T-helper 1 cell (primary cell): ENCODE results near the gene SMTN.
A peak's percentile ranks its signal among the peaks of the same experiment; 100 is the strongest.
"Not testable (repeated sequence)": the region's sequence is repeated elsewhere in the genome, so short reads cannot be mapped to it uniquely, and the experiment has no call there.

Experiments
- DNase-seq, 5 donors: peaks; one replicate each; pipeline ENCODE4 v3.0.0-alpha.2; 2012 to 2020
- total RNA-seq, 4 donors: gene quantifications; one replicate each; lab custom pipeline; 2026; lab: John Stamatoyannopoulos, UW

The SMTN gene
- total RNA-seq = 1.5 to 3.1 (median 1.8) reads per million in 4 donors

DNA sequence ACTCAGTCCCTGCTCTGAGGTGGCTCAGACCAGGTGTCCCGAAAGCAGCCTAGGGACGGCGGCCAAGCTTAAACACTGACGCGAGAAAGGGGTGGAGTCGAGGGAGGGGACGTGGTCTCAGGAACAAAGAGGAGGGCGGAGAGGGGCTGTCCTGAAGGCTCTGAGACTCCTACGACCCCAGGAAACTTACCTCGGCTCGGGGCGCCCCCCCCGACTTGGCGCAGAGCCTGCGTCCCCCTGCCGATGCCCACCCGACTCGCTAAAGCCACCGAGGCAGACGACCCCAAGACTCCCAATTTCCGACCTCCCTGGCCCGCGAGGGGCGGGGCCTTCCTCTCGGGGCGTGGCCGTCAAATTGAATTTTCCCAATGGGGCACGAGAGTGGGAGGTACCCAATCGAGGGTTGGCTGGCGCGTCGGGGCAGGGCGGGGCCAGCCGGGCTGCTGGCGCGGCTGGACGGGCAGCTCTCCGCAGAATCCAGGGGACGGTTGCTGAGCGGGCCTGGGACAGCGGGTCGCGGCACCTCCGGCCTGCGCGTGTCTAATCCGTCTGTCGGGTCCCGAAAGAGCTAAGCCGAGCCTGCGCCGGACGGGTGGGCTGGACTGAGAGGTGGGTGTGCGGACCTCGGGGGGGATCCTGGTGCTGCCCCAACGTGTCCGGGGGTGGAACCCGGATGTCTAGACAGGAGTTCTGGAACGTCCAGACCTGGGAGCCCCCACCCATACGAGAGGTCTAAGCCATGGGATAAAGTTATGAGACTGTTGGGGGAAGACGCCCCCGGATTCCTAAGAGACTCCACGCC, at the start of gene SMTN:
TSS of gene SMTN (plus strand) at position 471 of the 802 bp plus-strand sequence. CDS start 1,941 bp downstream, outside the sequence.
- peak; percentile 68 to 88 (median 81) for DNase-seq

DNA sequence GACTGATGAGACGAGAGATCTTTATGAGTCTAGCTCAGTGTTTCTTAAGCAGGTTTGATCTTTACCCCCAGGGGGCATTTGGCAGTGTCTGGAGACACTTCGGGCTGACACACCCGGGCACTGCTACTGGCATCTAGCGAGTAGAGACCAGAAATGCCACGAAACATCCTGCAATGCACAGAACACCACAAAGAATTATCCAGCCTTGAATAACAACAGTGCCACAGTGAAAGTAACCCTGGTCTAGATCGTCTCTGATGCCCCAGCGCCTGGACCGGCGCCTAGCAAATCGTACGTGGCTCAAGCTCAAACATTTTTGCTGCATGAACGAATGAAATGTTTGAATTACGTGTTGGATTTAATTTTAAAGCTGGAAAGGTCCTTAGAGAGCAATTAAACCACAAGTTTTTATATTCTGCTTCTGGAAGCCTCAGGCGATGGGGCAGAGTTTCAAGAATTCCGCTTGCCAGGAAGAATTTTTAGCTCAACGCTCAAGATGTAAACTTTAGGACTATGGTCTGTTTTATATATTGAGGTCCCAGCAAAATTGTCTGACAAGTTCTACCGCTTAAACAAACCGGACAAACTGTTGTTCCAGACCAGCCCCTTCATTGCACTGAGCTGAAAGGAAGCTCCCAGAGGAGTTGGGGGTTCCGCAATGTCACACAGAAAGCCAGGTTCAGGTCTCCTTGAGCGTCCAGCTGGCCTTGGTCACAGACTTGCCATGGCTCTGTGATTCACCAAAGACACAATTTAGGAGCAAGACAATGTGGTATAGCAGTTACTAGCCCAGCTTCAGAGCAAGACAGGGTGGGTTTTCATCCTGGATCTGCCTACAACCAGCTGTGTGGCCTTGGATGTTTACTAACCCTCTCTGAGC, 44.2 kb upstream of the SMTN start:
- no peak for DNase-seq

DNA sequence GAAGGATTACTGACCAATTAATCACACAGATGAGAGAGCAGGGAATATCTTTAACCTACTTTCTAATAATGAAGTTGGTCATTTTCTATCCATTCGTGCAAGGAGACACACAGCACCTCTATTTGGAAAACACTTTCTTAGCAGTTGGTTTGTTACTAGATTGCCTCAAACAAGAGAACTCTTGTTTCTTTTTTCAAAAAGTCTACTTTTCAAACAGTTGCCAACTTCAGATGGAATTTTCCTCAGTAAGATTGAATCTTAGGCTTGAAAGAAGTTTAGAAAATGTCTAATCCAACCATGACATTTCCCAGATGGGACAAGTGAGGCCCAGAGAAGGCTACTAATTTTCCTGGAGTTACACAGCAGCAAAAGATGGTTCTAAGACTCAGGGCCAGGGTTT, 42.4 kb upstream of the SMTN start:
- no peak for DNase-seq

DNA sequence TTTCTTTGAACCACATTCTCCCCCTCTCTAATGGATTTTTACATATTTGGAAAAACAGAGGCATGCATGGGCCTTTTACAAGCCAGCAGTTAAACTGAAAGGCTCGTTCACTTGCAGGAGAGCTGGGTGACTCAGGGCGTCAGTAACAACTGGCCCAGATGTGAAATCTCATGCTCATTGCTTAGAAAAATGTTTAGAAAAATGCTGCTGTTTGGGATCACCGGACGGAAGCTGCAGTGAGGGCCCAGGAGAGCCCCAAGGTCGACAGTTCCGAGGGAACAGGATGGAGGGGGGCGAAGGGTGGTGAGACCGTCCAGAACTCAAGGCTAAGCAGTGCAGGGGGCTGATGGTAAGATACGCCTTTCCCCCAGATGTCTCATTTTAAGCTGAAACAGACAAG, 41.7 kb upstream of the SMTN start:
- DNase-seq = no peak

DNA sequence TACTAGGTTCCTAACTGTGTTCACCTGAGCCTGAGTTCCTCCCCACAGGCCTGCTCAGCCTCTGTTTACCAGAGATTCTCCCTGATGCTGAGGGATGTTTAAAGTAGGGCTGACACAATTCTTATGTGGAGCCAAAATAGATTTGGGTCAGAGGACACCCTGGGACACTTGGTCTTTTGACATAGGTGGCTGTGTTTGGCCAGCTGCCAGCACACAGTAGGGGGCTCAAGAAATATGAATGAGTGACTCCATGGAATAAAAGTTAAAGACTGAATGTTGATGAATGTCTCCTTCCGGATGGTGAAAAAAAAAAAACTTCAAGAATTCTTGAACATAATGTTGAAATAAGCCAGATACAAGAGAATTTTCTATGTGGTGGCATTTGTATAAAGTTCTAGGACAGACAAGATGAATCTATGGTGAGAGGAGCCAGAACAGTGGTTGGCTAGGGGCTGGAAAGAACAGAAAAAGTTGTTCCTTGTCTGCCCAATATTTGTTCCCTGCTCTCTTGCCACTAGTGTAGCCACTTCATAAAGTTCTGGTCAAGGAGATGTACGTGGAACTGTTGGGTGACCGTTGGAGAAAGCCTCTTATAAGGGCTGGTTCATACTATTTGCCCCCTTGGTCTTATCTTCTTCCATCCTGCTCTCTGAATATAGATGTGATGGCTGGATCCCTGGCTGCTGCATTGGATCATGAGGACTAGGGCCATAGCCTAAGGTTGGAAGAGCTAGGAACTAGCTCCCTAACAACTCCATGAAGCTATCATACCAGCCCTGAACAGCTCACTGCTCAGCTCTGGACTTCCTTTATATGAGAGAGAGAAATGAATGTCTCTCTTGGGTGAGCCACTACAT, 40.3 kb upstream of the SMTN start:
- DNase-seq = no peak

DNA sequence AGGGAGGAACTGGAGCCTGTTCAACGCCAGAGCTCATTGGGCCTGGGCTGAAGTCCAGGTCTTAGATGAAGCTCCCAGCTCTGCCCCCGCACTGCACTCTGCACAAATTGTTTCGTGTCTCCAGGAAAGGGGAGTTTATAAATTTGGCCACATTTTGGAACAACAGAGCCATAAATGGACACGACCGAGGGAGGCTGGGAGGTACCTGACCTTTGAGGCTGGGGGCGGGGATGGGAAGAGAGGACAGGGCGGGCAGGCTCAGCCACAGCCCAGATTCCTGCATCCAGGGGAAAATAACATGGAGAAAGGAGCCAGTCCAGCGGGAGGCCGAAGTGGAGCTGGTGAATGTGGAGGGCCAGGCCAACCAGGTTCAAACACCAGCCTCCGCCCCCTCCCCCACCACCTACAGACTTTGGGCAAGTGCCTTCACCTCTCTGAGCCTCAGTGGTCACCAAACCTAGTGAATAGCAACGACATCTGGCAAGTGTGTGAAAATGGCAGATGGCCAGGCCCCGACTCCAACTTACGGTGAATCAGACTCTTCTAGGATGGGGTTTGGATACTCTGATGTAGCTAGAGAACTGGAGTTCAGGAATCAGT, 36.8 kb upstream of the SMTN start:
- no peak for DNase-seq

DNA sequence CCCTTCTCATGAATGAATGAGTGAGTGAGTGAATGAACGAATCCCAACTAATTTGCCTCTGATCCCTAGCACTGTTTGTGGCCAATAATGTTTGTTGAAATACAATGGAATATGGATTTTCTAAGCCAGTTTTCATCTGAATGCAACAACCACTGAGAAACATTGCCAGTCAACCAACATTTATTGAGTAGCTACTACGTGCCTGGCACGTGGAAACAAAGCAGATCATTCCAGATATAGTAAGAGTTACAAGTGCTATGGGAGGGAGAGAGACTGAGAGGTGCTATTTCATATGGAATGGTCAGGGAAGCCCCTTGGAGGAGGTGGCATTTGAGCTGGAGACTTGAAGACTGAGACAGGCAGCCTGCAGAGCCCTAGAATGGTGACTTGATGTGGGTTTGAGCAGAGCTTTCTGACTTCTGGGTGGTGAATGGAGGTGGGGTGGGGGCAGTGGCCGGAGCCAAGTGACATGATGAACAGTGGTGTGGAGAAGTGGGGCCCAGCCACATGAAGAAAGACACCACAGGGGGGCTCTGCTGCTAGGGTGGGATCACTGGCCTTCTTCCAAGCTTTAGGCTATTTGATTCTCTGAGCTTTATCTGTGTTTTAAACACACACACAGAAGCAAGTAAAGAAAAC, 35.1 kb upstream of the SMTN start:
- DNase-seq = no peak

DNA sequence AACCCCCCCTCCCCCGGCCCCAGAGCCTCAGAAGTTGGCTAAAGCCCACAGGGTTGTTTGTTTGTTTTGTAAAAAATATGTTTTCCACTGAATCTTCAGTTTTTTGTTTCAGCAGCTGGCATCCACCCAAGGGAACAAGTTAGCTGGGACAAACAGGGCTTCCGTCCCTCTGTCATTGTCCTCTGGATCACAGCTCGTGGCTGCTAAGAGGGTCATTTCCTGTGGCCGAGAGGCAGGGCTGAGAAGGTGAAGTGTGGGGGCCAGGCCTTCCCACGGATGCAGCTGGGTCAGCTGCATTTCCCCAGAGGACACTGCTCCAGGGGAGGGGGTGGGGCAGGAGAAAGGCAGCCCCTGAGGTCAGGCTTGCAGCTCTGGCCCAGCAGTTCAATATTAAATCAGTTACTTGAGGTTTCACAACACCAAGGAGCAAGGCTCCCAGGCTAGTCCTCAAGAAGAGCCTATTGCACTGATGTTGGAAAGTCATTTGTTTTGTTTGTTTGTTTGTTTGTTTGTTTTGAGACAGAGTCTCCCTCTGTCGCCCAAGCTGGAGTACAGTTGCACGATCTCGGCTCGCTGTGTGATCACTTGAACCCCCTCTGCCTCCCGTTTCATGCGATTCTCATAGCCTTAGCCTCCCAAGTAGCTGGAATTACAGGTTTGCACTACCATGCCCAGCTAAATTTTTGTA, 34.4 kb upstream of the SMTN start:
- DNase-seq = no peak

DNA sequence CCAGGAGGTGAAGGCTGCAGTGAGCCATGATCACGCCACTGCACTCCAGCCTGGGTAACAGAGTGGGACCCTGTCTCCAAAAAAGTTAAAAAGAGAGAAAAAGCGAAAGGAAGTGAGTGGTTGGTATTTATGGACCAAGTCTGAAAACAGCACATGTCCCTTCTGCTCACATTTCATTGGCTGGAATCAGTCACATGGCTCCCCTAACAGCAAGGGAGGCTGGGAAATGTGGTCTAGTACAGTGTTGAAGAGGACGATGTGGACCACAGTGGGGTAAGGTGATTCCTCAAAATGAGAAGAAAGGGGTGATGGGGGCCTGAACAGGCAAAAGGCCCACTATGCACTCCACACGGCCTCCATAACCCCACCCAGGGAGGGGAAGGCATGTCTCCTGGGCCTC, 32.5 kb upstream of the SMTN start:
- no peak for DNase-seq

DNA sequence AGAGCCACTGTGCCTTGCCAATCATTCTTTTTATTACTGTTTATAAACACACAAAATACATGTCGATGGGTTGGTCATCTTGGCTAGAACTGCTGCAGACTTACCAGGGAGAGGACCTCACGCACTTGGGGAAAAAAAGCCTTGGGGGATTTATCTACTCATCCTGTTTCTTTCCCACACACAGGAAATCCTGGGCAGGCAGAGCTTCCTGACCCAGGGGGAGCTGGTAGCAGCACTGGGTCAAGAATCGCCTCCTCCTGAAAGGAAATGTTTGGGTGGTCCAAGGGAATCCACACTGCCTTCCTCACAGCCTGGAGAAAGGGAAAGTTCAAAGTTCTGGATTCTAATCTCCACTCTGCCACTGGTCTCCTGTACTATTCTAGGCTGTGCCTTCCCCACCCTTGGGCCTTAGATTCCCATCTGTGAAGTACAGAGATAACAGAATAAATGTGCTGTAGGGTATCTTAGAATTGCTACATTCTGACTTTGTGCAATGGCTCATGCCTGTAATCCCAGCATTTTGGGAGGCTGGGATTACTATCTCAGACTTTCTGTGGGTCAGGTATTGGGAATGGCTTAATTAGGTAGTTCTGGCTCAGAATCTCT, 31.2 kb upstream of the SMTN start:
- no peak for DNase-seq

DNA sequence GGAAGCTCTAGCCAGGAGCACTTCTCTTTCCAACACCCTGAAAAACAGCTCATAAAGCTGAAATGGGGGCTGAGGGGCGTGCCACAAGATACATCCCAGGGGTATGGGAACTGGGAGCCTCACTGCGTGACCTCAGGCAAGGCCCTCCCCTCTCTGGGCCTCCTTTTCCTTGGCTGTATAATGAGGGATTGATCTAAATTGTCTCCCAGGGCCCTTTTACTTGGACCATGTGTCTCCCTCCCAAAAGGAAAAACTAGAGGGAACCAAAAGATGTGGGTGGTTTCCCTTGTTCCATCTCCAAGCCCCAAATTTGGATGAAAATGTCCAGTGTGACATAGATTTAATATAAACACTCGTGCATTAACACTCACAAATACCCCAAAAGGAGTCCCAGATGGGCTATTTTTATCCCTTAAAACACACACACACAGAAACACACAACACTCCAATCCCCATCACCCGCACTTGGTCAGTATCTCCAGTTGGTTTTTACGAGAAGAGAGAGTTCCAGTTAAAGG, 25.9 kb upstream of the SMTN start:
- no peak for DNase-seq

DNA sequence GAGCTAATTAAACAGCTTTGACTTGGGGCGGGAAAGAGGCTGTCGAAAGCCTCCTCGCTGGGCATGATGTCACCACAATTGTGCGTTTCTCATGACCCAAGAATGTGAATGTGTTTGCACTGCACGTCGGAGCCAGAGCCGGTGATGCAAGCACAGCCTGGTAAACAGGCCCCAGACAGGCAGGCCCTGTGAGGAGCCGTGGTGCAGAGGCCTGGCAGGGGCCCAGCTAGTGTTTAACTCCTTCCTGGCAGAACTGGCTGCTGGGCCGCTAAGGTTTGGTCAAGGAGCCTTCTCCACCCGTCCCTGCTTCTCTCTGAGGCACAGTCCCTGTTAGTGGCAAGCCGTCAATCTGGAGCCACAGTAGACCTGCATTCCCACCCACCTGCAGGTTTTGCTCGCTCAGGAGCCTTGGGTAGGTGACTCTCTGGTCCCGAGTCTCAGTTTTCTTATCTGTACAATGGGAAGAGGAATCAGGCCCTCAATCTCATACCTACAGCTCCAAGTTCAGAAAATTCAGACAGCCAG, 25.4 kb upstream of the SMTN start:
- no peak for DNase-seq

DNA sequence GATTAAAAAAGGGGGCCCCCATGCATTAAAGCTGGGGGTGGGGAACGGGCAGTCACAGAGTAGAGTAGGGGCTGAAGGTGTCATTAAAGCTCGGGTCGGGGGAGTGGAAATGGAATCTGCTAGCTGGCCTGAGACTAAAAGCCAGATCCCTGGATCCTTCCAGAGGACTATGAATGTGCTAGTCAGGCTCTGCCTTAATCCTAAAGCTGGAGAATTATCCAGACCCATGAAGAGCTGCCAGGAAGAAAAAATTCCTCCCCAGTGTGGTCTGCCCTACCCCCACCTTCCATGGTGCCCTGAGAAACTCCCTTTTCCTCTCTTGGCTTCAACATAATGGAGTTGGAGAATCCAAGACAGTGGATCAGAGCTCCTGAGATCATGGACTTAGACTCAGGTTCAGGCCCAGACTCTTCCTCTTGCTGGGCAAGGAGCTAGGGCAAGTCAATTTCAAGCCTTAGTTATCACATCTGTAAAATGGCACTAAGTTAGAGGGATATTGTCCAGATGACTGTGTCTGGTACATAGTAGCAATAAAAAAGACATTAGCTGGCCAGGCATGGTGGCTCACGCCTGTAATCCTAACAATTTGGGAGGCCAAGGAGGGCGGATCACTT, 24.0 kb upstream of the SMTN start:
- no peak for DNase-seq

DNA sequence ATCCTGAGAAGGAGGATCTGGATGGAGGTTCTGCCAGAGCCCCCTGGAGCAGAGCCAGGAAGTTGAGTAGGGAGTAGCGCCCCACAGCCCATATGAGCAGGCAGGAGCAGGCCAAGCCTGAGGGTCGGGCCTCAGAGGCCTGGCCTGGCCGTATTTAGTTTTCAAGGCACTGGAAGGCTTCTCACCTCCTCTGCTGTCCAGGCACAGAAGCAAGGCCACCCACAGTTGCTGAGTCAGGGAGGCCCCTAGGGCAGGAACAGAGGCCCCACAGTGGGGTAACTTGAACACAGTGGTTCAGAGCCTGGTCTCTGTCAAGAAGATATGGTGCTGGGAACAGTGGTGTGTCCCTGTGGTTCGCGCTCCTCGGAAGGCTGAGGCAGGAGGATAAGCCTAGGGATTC, 21.5 kb upstream of the SMTN start:
- DNase-seq = not testable (repeated sequence)

DNA sequence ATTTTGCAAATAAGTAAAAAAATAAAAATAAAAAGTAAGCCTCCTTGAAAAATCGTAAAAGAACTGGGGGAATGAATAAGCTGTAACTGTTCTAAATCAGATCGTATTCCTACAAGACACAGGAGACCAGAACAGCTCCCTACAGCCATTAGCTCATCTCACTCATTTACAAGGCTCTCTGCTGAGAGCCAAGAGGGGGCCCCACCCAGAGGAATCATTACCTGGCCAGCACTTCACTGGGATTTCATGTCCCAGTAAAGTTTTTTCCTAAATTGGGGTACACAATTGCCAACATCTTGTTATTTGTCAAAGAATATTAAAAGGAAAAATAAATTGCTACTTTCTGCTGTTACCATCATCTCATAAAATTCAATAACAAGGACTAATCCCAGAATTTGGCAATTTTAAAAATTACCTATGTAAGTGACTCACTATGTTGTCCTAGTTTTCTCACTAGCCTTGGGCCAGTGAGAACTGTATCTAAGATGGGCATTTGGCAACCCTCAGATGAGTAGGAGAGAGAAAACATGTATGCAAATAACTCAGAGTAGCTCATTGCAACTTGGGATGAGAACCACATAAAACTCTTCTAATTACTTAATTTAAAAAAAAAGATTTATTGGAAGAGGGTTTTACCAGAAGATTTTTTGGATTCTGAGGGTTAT, 18.4 kb upstream of the SMTN start:
- DNase-seq = no peak

DNA sequence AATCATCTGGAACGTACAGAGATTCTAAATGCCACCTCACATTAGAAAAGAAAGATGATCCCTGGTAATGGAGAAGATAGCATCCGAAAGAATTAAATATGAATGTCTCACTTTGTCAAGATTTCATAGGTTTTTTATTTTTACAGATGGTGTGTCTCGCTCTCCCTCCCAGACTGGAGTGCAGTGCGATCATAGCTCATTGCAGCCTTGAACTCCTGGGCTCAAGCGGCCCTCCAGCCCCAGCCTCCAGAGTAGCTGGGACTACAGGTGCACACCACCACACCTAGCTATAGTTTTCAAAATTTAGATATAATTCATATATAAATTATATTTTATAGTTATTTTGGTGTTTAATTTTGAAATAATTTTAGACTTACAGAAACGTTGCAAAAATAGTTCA, 16.7 kb upstream of the SMTN start:
- no peak for DNase-seq

DNA sequence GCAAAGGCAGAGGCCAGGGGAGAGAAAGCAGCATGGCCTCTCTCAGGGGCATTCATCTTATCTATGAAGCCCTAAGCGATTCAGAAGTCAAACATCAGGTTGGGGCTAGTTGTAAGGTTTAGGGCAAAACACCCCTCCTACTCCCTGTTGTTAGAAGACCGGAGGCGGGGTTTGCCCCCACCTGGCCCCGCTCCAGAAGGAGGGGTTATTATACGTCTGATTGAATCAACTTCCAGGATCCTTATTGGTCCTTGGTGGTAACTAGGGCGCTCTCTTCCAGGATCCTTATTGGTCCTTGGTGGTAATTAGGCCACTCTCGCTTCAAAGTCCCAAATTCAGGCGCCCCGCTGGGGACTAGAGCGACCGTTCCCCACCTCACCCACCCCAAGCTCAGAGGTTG, 12.1 kb upstream of the SMTN start:
- DNase-seq = no peak

DNA sequence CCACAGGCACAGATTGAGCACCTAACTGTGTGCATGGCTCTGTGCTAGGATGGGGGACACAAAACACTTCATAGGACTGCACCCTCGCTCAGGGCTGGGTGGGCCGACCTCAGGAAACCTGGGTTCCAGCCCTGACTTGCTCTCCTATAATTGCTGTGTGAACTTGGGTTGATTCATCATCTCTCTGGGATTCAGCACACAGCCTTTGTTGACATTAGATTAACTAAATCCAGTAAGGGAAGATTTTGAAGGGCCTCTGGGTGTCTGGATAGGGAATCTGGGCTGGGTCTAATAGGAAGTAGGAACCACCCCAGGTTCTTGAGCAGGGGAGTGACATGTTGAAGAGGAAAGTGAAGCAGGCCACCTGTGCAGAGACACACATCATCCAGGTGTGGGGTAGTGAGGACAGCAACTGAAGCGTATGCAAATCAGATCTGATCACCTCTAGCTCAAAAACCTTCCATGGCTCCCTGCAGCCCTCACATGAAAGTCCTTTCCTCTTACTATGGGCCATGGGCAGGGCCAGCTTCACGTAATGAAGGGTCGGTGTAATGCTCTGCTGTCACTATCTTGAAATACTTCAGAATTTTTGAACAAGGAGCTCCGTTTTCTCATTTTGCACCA, 11.3 kb upstream of the SMTN start:
- DNase-seq = not testable (repeated sequence)

DNA sequence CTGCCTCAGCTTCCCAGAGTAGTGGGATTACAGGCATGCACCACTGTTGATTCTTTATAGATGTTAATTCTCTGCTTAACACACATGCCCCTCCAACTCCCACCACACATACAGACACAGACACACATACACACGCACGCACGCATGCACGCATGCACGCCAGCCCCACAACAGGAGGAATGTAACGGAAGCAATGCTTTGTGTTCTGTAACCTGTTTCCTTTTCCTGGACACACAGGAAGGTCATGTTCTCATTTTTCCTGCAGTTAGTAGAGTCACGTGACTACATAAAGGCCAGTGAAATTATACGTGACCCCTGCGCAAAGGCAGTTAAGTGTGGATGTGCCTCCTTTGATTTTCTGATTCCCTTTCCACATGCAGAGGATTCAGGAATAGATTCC, 8.0 kb upstream of the SMTN start:
- not testable (repeated sequence) for DNase-seq
